OCI-LY1 (cell line): ENCODE data around the gene OGG1.
A peak's percentile ranks its signal among the peaks of the same experiment; 100 is the strongest.

Source experiments
- H2AFZ ChIP-seq: fragments of 200-600 bp; sonication (generic), shearing (Covaris generic); 2 replicates; pipeline ENCODE4 v1.6.0; 2014; ENCODE audit warnings: antibody characterized with exemption, mild to moderate bottlenecking, low read length
- H3F3A ChIP-seq: fragments of 200-600 bp; sonication (generic), shearing (Covaris generic); 2 replicates; pipeline ENCODE4 v1.6.0; 2014; ENCODE audit warnings: mild to moderate bottlenecking, antibody characterized with exemption, low read length, moderate library complexity; ENCODE audit not compliant: insufficient read depth
- H3K27ac ChIP-seq: fragments of 200-600 bp; sonication (generic); 2 replicates; pipeline ENCODE4 v1.5.1; 2014; ENCODE audit warnings: low read length, mixed run types, mild to moderate bottlenecking, low read depth; ENCODE audit not compliant: poor library complexity, severe bottlenecking
- H3K27me3 ChIP-seq: fragments of 200-600 bp; sonication (generic); 2 replicates; pipeline ENCODE4 v1.6.0; 2014; ENCODE audit warnings: antibody characterized with exemption, mild to moderate bottlenecking, low read length, moderate library complexity; ENCODE audit not compliant: insufficient read depth
- H3K36me3 ChIP-seq: fragments of 200-600 bp; sonication (generic); 2 replicates; pipeline ENCODE4 v1.6.1; 2014; ENCODE audit warnings: mild to moderate bottlenecking, antibody characterized with exemption, low read length, moderate library complexity, mixed read lengths; ENCODE audit not compliant: insufficient read depth
- H3K4me1 ChIP-seq: fragments of 200-600 bp; sonication (generic); 2 replicates; pipeline ENCODE4 v1.5.1; 2014; ENCODE audit warnings: mild to moderate bottlenecking, low read length, moderate library complexity; ENCODE audit not compliant: insufficient read depth, severe bottlenecking
- H3K4me2 ChIP-seq: fragments of 200-600 bp; sonication (generic), shearing (Covaris generic); 2 replicates; pipeline ENCODE4 v1.6.1; 2014; ENCODE audit warnings: low read length
- H3K4me3 ChIP-seq: fragments of 200-600 bp; sonication (generic); 2 replicates; pipeline ENCODE4 v1.5.1; 2014; ENCODE audit warnings: low read length, low read depth, mild to moderate bottlenecking, mixed read lengths; ENCODE audit not compliant: poor library complexity, severe bottlenecking
- H3K79me2 ChIP-seq: fragments of 200-600 bp; shearing (Covaris generic); 2 replicates; pipeline ENCODE4 v1.6.1; 2016; ENCODE audit warnings: mixed run types, low read length, mixed read lengths; ENCODE audit not compliant: insufficient read depth
- H3K9ac ChIP-seq: fragments of 200-600 bp; sonication (generic), shearing (Covaris generic); 2 replicates; pipeline ENCODE4 v1.6.1; 2014; ENCODE audit warnings: mild to moderate bottlenecking, low read length, mixed read lengths
- H3K9me2 ChIP-seq: fragments of 200-600 bp; sonication (generic), shearing (Covaris generic); 2 replicates; pipeline ENCODE4 v1.6.1; 2014; ENCODE audit warnings: low read depth, mild to moderate bottlenecking, low read length, mixed read lengths
- H3K9me3 ChIP-seq: fragments of 200-600 bp; shearing (Covaris generic); 2 replicates; pipeline ENCODE4 v1.6.1; 2014; ENCODE audit warnings: low read length, mixed read lengths
- H4K20me1 ChIP-seq: fragments of 200-600 bp; sonication (generic), shearing (Covaris generic); 2 replicates; pipeline ENCODE4 v1.6.0; 2016; ENCODE audit warnings: mild to moderate bottlenecking, low read length; ENCODE audit not compliant: insufficient read depth
- EZH2 ChIP-seq: fragments of 200-600 bp; sonication (generic), shearing (Covaris generic); IDR thresholded peaks from 2 replicates; pipeline ENCODE4 v1.8.0; 2017; ENCODE audit warnings: borderline replicate concordance, mixed run types, mild to moderate bottlenecking, antibody characterized with exemption, low read length, moderate library complexity, mixed read lengths
- TF ChIP-seq, protein P1 (sequence below): fragments of 200-600 bp; sonication (generic), shearing (Covaris generic); IDR thresholded peaks from 2 replicates; pipeline ENCODE4 v1.5.1; 2017; ENCODE audit warnings: mild to moderate bottlenecking, antibody characterized with exemption, low read length, moderate library complexity, mixed read lengths

OGG1 gene

DNA sequence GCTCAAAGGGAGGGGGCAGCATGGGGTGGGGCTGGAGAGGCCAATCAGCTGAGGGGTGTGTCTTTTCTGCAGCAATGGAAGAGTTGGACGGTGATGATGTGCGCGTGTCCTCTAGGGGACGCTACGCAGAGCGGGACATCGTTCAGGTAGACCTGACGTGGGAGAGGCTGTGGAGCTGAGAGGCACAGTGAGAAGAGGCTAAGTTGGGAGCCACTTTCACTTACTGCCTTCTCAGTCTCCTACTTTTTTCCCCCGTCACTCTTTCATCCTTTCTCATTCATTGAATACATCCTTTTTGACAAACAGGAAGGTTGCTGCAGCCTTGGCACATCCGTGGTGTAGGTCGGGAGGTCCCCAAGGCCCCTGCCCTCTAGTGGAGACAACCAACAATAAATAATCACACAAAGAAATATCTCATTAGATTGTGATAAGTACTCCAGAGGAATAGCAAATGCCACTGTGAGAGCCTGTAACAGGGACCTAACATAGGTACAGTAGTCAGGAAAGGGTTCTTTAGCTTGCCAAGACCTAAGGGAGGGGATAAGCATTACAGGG lies 22.6 kb upstream of the OGG1 start:
- H3K9ac ChIP-seq = no peak overlapping the region

DNA sequence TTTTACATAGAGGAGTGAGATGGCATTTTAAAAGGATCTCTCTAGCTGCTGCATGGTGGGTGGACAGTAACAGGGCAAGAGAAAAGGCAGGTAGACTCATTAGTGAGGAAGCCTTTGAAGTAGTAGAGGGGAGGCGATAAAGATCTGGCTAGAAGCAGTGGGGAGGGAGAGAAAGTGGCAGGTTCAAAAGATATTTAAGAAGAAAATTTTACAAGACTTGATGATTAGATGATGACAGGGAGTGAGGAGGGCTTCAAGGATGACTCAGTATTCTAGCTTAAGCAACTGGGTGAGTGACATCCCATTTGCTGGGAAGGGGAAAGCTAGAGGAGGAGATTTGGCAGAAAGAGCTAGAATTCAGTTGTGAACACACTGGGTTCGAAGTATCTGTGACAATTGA lies 22.0 kb upstream of the OGG1 start:
- Histone ChIP-seq H3K27ac (no peak overlapping the region), H3K9me3 (no peaks in the 10 kb centered on the region), H2AFZ (no peak overlapping the region), H3K4me1 (peaks cover 12% of the 10 kb centered on the region), H3K9ac (no peak overlapping the region), H3K4me2 (no peak overlapping the region), H3F3A (no peaks in the 10 kb centered on the region), H3K4me3 (no peak overlapping the region), H3K79me2 (peaks cover 8% of the 10 kb centered on the region), H3K36me3 (no peaks in the 10 kb centered on the region), H3K9me2 (no peaks in the 10 kb centered on the region), H4K20me1 (no peaks in the 10 kb centered on the region), H3K27me3 (no peaks in the 10 kb centered on the region)
- TF ChIP-seq EZH2 = no peak
- TF ChIP-seq, protein P1, sequence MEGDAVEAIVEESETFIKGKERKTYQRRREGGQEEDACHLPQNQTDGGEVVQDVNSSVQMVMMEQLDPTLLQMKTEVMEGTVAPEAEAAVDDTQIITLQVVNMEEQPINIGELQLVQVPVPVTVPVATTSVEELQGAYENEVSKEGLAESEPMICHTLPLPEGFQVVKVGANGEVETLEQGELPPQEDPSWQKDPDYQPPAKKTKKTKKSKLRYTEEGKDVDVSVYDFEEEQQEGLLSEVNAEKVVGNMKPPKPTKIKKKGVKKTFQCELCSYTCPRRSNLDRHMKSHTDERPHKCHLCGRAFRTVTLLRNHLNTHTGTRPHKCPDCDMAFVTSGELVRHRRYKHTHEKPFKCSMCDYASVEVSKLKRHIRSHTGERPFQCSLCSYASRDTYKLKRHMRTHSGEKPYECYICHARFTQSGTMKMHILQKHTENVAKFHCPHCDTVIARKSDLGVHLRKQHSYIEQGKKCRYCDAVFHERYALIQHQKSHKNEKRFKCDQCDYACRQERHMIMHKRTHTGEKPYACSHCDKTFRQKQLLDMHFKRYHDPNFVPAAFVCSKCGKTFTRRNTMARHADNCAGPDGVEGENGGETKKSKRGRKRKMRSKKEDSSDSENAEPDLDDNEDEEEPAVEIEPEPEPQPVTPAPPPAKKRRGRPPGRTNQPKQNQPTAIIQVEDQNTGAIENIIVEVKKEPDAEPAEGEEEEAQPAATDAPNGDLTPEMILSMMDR = no peak

More for the DNA sequence above, 22.6 kb upstream of the OGG1 start:
- Histone ChIP-seq H4K20me1 (no peaks in the 10 kb centered on the region), H3K4me3 (peak overlapping the region; percentile 51), H3F3A (no peaks in the 10 kb centered on the region), H2AFZ (no peak overlapping the region), H3K4me2 (peak overlapping the region; percentile 67), H3K9me3 (no peaks in the 10 kb centered on the region), H3K27ac (no peak overlapping the region), H3K36me3 (no peaks in the 10 kb centered on the region), H3K79me2 (peaks cover 2% of the 10 kb centered on the region), H3K27me3 (no peaks in the 10 kb centered on the region), H3K4me1 (peaks cover 6% of the 10 kb centered on the region), H3K9me2 (no peaks in the 10 kb centered on the region)
- TF ChIP-seq EZH2 = no peak
- TF ChIP-seq, protein P1 = peak; percentile 96

DNA sequence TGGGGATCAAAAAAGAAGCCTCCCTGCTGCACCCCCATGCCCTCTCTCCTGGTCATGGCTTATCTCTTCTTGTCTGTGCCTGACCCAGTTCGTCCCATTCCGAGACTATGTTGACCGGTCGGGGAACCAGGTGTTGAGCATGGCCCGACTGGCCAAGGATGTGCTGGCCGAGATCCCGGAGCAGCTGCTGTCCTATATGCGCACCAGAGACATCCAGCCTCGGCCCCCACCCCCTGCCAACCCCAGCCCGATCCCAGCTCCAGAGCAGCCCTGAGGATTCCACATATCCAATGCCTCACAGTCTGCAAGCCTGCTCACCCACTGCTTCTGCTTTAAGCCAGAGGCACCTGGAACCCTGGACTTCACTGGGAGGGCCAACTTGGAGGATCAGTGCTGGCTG lies 20.3 kb upstream of the OGG1 start:
- H3K4me1 ChIP-seq = peaks cover 21% of the 10 kb centered on the region
- H3K79me2 ChIP-seq = peaks cover 19% of the 10 kb centered on the region
- H3F3A ChIP-seq = no peaks in the 10 kb centered on the region
- peaks cover 14% of the 10 kb centered on the region; the same call in 1 of the 2 replicates for H3K36me3 ChIP-seq
- no peak for TF ChIP-seq EZH2
- TF ChIP-seq, protein P1 = no peak
- H3K27ac ChIP-seq = no peak overlapping the region
- no peak overlapping the region for H2AFZ ChIP-seq
- H3K27me3 ChIP-seq = no peaks in the 10 kb centered on the region
- no peak overlapping the region for H3K9ac ChIP-seq
- H3K4me3 ChIP-seq = no peak overlapping the region
- no peaks in the 10 kb centered on the region for H3K9me3 ChIP-seq
- H3K9me2 ChIP-seq = no peaks in the 10 kb centered on the region
- H4K20me1 ChIP-seq = no peaks in the 10 kb centered on the region
- no peak overlapping the region for H3K4me2 ChIP-seq
